ENCODE results near the gene PPP1R3E.

DNA sequence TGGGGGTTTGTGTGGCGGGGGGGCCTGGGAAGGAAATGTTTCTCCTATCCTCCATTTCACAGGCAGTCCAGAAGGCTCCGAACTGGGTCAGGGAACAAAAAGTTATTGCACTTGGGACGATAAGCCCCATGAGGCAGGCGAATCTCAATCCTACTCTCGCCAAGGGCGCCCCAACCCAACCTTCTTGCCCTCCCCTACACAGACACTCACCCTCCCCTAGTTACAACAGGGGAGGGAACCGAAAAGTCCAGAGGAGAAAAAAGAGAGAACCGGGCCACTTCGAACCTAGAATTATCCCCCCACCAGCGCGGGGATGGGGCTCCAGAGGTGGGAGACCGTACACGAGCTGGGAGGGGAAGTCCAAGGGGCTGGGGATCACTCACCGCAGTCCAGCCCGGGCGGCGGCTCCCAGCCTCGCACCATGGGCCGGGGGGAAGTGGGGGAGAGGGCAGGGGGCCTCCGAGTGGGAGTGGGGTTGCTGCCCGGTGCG lies 17.1 kb downstream of the PPP1R3E start:
- TF ChIP-seq EZH2 (IDR thresholded peaks at IDR 0.05; ENCODE audit: borderline replicate concordance, low read length) = no peak
- TF ChIP-seq, protein P1, sequence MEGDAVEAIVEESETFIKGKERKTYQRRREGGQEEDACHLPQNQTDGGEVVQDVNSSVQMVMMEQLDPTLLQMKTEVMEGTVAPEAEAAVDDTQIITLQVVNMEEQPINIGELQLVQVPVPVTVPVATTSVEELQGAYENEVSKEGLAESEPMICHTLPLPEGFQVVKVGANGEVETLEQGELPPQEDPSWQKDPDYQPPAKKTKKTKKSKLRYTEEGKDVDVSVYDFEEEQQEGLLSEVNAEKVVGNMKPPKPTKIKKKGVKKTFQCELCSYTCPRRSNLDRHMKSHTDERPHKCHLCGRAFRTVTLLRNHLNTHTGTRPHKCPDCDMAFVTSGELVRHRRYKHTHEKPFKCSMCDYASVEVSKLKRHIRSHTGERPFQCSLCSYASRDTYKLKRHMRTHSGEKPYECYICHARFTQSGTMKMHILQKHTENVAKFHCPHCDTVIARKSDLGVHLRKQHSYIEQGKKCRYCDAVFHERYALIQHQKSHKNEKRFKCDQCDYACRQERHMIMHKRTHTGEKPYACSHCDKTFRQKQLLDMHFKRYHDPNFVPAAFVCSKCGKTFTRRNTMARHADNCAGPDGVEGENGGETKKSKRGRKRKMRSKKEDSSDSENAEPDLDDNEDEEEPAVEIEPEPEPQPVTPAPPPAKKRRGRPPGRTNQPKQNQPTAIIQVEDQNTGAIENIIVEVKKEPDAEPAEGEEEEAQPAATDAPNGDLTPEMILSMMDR (conservative IDR thresholded peaks at IDR 0.05 in 1 of 2, IDR thresholded peaks at IDR 0.05 in 1 of 2; ENCODE audit: extremely low read depth in 1 of 2, insufficient read depth in 1 of 2, low read depth in 1 of 2, low read length in 2 of 2) = no peak

All from mammary epithelial cell (primary cell).